SIG-M5 (cell line): ENCODE data around the gene PLXNA4.

Experiments used
- DNase-seq: peaks from one replicate; lab custom pipeline; 2025; lab: John Stamatoyannopoulos, UW

Gene PLXNA4

DNA sequence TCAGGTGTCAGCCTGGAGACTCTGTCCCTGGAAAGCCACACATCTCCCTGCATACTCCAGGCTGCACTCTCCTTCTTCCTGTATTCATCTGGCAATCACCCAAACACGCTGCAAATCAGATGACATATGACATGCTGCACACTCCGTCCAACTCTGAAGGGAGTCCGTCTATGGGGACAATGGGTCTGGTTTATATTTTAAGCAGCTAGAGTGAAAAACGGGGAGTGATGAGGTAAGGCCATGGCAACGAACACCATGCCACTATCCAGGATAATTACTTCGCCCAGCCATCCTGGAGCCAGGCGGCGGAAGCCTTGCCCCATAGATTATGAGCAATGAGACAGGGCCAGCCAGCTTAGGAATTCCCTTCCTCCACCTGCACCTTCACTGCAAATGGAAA, 140.1 kb downstream of the PLXNA4 start:
- no peak for DNase-seq

- DNase-seq = no peak
These were observed 141.0 kb downstream of the PLXNA4 start for GRCh38 chr7:132435016-132435990.

GRCh38 chr7:132434041-132434440, 142.2 kb downstream of the PLXNA4 start:
- no peak for DNase-seq

DNA sequence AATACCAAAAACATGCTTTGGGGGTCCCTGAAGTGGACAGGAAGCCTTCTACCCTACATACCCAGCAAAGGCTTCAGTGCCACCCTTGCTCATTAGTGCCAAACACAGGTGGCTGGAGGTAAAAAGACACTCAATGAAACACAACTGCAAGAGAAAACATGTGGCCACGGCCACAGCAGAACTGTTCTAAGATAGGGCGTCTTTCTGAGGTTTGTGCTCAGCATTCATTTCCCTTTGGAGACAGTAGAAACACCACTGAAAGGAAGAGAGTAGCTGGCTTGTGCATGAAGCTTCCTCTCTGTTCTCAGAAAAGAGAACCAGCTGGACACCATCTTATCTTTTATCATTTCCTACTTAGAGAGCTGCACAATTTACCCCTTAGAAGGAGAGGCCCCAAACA, 143.0 kb downstream of the PLXNA4 start:
- DNase-seq = no peak

DNA sequence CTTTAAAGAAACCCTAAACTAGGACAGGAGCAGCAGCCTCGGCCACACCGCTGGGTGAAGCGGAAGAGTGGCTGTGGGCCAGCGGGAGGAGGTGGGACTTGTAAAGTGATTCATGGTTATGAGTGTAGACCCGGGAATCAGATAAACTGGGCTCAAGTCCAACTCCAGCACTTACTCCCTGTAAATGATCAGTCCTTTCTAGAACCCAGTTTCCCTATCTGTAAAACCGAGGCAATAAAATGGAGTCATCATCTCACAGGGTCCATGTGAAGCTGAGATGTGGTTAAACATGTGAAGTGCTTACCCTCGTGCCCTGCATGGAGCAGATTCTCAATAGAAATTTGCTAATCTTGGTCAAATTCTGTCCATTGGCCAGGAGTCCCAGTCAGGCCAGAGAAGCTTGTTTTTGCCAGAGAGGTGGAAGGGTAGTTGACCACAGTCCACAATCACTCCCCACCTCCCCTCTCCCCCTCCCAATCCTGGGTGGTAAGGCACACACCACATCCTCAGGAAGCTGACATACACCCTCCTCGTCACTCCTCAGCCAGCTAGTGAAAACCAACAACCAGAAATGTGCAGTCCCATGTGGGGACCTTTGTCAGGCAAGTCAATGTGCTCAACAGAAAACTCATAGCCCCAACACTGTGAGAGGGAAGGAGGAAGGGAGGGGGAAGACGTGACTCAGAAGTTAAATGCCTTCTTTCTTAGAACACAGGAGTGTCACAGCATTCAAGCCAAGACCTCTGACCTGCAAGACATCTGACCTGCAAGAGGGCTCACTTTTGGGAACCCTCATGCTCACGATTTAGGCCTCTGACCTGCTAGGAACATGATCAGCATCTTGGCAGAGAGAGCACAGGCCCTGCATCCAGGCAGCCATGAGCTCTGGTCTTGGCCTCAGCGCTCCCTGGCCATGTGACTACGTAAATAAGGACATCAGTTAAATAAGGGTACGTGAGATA, 145.1 kb downstream of the PLXNA4 start:
- DNase-seq = no peak

- no peak for DNase-seq
These were observed 146.0 kb downstream of the PLXNA4 start for GRCh38 chr7:132430041-132430855.

- DNase-seq = no peak
These were observed 147.1 kb downstream of the PLXNA4 start for GRCh38 chr7:132429181-132429580.

GRCh38 chr7:132428247-132428919, 147.9 kb downstream of the PLXNA4 start:
- DNase-seq = no peak

DNA sequence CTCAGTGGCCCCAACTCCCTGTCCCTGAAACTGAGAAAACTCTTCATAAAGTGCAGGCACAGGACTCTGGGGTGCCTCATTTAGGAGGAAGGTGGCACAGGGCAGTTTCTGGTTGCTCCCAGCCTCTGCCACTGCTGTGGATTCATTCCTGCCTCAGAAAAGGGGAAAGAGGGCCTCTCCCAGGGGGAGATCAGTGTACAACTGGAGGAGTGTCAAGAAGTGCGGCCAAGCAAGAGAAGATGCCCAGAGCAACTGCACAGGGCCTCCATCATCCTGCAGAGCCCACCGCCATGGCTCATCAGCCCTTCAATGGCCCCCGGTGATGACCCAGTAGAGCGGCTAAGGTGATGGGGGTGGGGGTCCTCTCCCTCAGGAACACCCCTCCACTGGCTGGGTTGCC, 150.3 kb downstream of the PLXNA4 start:
- no peak for DNase-seq

- DNase-seq = no peak
These were observed 151.2 kb downstream of the PLXNA4 start for GRCh38 chr7:132424821-132425724.

DNA sequence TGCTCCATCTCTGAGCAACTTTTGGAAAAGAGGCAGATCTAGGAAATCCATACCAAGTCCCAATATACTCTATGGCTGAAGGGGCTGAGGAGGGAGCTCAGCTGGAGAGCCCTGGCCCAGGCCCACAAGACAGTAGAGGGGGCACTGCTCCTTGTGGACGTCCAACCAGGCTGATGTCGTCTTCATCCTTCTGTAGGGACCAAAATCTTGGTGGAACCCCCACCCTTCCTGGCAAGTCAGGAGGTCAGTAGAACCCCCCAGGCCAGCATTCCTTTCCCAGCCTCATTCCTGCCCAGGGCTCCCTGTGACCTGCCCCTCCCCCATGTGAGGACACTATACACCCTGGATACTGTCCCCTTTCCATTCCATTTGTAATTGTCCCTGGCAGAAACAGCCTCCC, 152.0 kb downstream of the PLXNA4 start:
- DNase-seq = no peak

GRCh38 chr7:132423594-132424200, 152.6 kb downstream of the PLXNA4 start:
- DNase-seq = no peak

GRCh38 chr7:132422502-132423111, 153.7 kb downstream of the PLXNA4 start:
- no peak for DNase-seq

- no peak for DNase-seq
These were observed 155.7 kb downstream of the PLXNA4 start for GRCh38 chr7:132420527-132420926.

DNA sequence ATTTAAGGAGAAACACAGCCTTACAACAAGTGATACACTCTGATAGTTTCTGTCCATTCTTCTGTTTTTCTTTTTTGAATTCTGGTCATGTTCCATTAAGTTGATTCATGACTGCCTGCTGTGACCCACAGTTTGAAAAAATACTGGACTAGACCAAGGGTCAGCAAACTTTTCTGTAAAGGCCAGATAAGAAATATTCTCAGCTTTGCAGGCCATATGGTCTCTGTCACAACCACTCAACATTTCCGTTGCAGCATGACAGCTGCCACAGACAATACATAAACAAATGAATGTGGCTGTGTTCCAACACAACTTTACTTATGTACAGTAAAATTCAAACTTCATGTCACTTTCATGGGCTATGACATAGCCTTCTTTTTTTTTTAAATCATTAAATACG, 156.7 kb downstream of the PLXNA4 start:
- DNase-seq = no peak

GRCh38 chr7:132418840-132419239, 157.4 kb downstream of the PLXNA4 start:
- DNase-seq = no peak

DNA sequence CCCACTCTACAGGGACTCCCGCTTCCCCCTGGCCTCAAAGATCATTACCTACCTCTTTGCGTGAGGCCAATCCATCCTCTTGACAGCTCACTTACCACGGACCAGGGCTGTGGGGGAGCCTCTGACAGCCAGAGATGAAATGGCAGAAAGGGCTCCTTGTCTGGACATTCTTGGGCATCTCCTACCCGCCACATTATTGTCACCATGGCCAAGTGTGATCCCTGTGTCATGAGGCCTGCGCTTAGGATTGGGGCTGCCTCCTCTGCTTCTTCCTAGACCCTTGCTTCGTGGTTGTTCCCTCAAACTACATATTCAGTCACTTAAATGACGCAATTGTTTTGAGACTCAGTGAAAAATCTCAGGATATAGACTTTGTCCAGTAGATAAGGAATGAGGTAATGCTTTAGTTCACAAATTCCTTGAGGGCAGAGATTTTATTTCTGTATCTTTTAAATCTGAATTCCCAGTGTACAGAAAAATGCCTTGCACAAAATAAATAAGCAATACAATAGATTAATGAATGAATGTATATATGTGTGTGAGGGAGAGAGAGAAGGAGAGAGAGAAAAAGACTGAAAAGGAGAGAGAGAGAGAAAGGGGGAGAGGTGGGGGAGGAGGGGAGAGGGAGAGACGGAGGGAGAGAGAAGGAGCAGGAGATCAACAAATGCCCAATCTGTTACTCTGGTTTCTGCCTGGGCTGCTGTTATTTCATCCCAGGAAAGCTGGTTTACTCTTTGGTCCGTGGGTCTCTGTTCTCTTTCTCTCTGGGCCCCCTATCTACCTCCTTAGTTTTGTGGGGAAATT, 159.0 kb downstream of the PLXNA4 start:
- no peak for DNase-seq

- no peak for DNase-seq
These were observed 159.9 kb downstream of the PLXNA4 start for GRCh38 chr7:132416395-132416794.
